ENCODE data around the gene CAMTA1.

DNA sequence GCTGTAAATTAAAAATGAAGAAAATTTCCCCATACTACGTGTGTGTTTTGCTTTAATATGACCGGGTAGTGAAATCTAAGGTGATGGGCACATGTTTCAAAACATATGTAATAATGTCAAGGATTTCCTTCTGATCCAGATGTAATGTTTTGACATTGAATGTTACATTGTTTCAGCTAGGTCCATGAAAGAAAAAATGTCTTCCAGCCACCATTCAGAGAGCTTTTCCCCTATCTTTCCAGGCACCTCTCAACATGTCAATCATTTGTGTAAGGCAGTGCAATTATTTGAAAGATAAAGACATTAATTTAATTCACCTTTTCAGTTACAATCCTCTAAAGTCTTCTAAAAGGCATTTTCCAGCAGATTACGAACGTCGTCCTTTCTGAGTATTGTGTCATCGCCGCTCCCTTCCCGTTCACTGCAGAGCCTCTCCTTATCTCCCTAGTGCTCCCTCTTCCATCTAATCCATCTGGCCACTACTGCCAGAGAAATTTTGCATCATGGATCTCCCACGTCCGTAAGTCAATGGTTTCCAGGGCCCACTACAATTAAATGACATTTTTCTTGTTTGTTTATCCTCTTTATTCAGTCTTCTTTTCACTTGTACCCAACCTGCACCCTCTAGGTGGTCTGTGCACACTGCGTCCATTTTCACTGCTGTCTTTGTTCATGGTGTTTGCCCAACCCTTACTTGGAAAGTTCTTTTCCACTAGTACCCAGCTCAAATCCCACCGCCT, 984.6 kb downstream of the CAMTA1 start:
- TF ChIP-seq, protein P1, sequence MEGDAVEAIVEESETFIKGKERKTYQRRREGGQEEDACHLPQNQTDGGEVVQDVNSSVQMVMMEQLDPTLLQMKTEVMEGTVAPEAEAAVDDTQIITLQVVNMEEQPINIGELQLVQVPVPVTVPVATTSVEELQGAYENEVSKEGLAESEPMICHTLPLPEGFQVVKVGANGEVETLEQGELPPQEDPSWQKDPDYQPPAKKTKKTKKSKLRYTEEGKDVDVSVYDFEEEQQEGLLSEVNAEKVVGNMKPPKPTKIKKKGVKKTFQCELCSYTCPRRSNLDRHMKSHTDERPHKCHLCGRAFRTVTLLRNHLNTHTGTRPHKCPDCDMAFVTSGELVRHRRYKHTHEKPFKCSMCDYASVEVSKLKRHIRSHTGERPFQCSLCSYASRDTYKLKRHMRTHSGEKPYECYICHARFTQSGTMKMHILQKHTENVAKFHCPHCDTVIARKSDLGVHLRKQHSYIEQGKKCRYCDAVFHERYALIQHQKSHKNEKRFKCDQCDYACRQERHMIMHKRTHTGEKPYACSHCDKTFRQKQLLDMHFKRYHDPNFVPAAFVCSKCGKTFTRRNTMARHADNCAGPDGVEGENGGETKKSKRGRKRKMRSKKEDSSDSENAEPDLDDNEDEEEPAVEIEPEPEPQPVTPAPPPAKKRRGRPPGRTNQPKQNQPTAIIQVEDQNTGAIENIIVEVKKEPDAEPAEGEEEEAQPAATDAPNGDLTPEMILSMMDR (IDR thresholded peaks at IDR 0.05; ENCODE audit: low read length) = no peak
- TF ChIP-seq EZH2 (optimal IDR thresholded peaks at IDR 0.05; ENCODE audit: low read depth, low read length) (no peak), EZH2phosphoT487 (IDR thresholded peaks at IDR 0.05; ENCODE audit: low read length) (no peak)
